Vagina (tissue), 2 donors: Measurements from ENCODE around the gene NPC2.
"Not testable (repeated sequence)": the region's sequence is repeated elsewhere in the genome, so short reads cannot be mapped to it uniquely, and the experiment has no call there.

Experiments used
- CTCF ChIP-seq, 3 experiments: fragments of 450-650 bp in 2 of 3; fragments of 200-600 bp in 1 of 3; sonication (generic) in 1 of 3; IDR thresholded peaks; one replicate each; pipeline ENCODE4 v1.5.1; 2017 to 2019; ENCODE audit warnings: antibody characterized with exemption in 3 of 3, mild to moderate bottlenecking in 2 of 3, moderate library complexity in 2 of 3
- POLR2AphosphoS5 ChIP-seq, 2 donors: sonication (generic); formaldehyde crosslinking; IDR thresholded peaks; one replicate each; pipeline ENCODE4 v1.9.0; 2017; ENCODE audit warnings: antibody characterized with exemption in 2 of 2, mild to moderate bottlenecking in 2 of 2, low read depth in 1 of 2; ENCODE audit not compliant: insufficient read depth in 1 of 2

DNA sequence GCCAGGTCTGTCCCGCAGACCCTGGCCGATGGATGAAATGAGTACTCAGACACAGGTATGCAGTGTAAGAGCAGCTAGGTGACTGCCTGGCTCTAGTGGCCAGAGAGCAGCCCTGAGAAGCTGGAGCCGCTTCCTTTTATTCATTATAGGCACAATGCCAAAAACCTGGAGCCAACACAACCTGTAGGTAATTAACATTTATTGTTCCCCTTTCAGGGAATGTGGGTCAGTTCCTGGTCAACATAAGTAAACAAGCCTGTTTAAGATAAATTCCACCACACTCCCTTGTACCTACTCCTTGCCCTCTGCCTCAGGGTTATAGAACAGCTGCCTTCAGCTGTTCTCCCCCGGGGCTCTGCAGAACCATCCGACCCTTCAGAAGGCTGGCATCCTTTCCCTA is 38.7 kb downstream of the NPC2 start:
- not testable (repeated sequence) for TF ChIP-seq POLR2AphosphoS5 (IDR thresholded peaks at IDR 0.05; ENCODE audit: insufficient read depth in 1 of 2, low read depth in 1 of 2); CTCF (IDR thresholded peaks at IDR 0.05)
